Measurements from ENCODE around the gene TRMT112. TPM values are rescaled to one million over a fixed set of nuclear protein-coding genes. Genes with fewer than 3 reads are reported as not detected.
"Not testable (repeated sequence)": the region's sequence is repeated elsewhere in the genome, so short reads cannot be mapped to it uniquely, and the experiment has no call there.

The TRMT112 gene
- total and polyA plus RNA-seq, 5 donors from 2014 or later, result 95.6 to 512 (median 478) TPM

DNA sequence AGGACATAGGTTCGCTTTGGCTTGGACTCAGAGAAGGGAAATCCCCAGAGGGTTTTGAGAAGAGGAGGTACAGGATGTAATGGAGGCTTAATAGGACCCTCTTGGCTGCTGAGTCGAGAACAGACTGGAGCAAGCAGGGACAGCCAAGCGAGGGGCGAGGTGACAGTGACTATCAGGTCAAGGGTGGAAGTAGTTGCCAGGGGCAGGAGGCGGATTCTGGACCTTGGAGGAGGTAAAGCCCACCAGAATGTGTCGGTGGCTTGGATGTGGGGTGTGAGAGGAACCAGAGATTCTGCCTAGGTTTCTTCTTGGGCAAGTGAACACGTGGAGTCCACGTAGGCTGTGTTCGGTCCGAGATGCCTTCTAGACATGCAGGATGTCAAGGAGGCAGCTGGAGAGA, 4.4 kb downstream of the TRMT112 start:
- Mint-ChIP-seq H3K27me3 (no peaks in the 10 kb centered on the region), H3K4me3 (peak overlapping the region in 1 of 4 donors; percentile 92), H3K9me3 (peaks cover 0 to 2% (median 0%) of the 10 kb centered on the region in 7 donors), H3K36me3 (peaks cover 14% of the 10 kb centered on the region), H3K4me1 (peaks cover 0 to 42% (median 19%) of the 10 kb centered on the region in 4 donors), H3K27ac (peak overlapping the region in 2 of 3 donors; percentile 62 to 73)
- Histone ChIP-seq H3K27ac (ENCODE audit: insufficient read depth, low read length, poor library complexity, severe bottlenecking) (no peak overlapping the region), H3K9me3 (ENCODE audit: control insufficient read depth in 2 of 2, low read length in 2 of 2) (no peaks in the 10 kb centered on the region), H3K4me1 (ENCODE audit: control insufficient read depth, insufficient read depth, low read length, poor library complexity, severe bottlenecking) (peaks cover 15% of the 10 kb centered on the region), H3K4me3 (ENCODE audit: low read depth, low read length) (no peak overlapping the region), H3K36me3 (ENCODE audit: control insufficient read depth, insufficient read depth, low read length) (peaks cover 4% of the 10 kb centered on the region), H3K27me3 (ENCODE audit: control insufficient read depth, insufficient read depth, low read length) (no peaks in the 10 kb centered on the region)
- DNase-seq (no peak), ATAC-seq (ENCODE audit: low read depth in 2 of 2) (no peak)

- H3K36me3 ChIP-seq (ENCODE audit: control insufficient read depth, insufficient read depth, low read length); H3K27ac ChIP-seq (ENCODE audit: insufficient read depth, low read length, poor library complexity, severe bottlenecking); H3K36me3 Mint-ChIP-seq; H3K9me3 ChIP-seq (ENCODE audit: control insufficient read depth in 2 of 2, low read length in 2 of 2); H3K9me3 Mint-ChIP-seq; H3K4me3 ChIP-seq (ENCODE audit: low read depth, low read length); H3K27me3 ChIP-seq (ENCODE audit: control insufficient read depth, insufficient read depth, low read length); DNase-seq; H3K27me3 Mint-ChIP-seq; ATAC-seq (ENCODE audit: low read depth in 2 of 2): not testable (repeated sequence)
- H3K27ac Mint-ChIP-seq, result peak overlapping the region in 1 of 3 donors; percentile 71
- peak overlapping the region; percentile 46 to 75 (median 68) for H3K4me3 Mint-ChIP-seq
- H3K4me1 Mint-ChIP-seq, result peaks cover 10 to 43% (median 16%) of the 10 kb centered on the region in 4 donors
- peaks cover 26% of the 10 kb centered on the region for H3K4me1 ChIP-seq (ENCODE audit: control insufficient read depth, insufficient read depth, low read length, poor library complexity, severe bottlenecking)
Measured at GRCh38 chr11:64307795-64308194, 9.6 kb downstream of the TRMT112 start.

- Histone ChIP-seq H3K27me3 (ENCODE audit: control insufficient read depth, insufficient read depth, low read length) (no peaks in the 10 kb centered on the region), H3K4me3 (ENCODE audit: low read depth, low read length) (peak overlapping the region; percentile 77), H3K4me1 (ENCODE audit: control insufficient read depth, insufficient read depth, low read length, poor library complexity, severe bottlenecking) (peaks cover 26% of the 10 kb centered on the region), H3K27ac (ENCODE audit: insufficient read depth, low read length, poor library complexity, severe bottlenecking) (peak overlapping the region; percentile 79), H3K36me3 (ENCODE audit: control insufficient read depth, insufficient read depth, low read length) (no peaks in the 10 kb centered on the region), H3K9me3 (ENCODE audit: control insufficient read depth in 2 of 2, low read length in 2 of 2) (no peaks in the 10 kb centered on the region)
- ATAC-seq (ENCODE audit: low read depth in 2 of 2) (no peak), DNase-seq (no peak)
- H3K9me3 Mint-ChIP-seq, result no peaks in the 10 kb centered on the region
- H3K4me1 Mint-ChIP-seq, result peaks cover 8 to 36% (median 14%) of the 10 kb centered on the region in 4 donors
- peaks cover 9% of the 10 kb centered on the region for H3K27me3 Mint-ChIP-seq
- no peaks in the 10 kb centered on the region for H3K36me3 Mint-ChIP-seq
- peak overlapping the region; percentile 70 to 97 (median 96) for H3K4me3 Mint-ChIP-seq
- H3K27ac Mint-ChIP-seq, result peak overlapping the region; percentile 8 to 96 (median 95)
Measured at GRCh38 chr11:64306876-64307622, 10.3 kb downstream of the TRMT112 start.

DNA sequence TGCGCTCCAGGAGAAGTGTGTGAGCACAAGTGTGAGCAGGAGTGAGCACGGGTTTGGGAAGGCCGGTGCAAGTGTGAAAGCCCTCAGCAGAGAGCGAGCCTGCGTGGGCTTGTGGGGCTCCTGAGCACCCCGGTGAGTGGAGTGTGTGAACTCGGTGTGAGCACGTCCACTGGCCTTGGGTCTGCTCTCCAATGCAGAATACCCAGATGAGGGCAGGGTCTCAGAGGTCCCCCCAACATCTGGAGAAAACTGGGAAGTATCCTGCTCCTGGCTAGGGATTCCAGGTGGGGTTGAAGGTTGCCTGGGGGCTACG, 10.8 kb downstream of the TRMT112 start:
- no peaks in the 10 kb centered on the region for H3K36me3 Mint-ChIP-seq

GRCh38 chr11:64305691-64306562, 11.4 kb downstream of the TRMT112 start:
- H3K4me1 ChIP-seq (ENCODE audit: control insufficient read depth, insufficient read depth, low read length, poor library complexity, severe bottlenecking), result peaks cover 30% of the 10 kb centered on the region
- DNase-seq (peak; percentile 62 to 80 (median 72)), ATAC-seq (ENCODE audit: low read depth in 2 of 2) (peak; percentile 6)
- H3K4me3 ChIP-seq (ENCODE audit: low read depth, low read length), result peak overlapping the region; percentile 77
- H3K27ac ChIP-seq (ENCODE audit: insufficient read depth, low read length, poor library complexity, severe bottlenecking), result peak overlapping the region; percentile 79
- H3K36me3 ChIP-seq (ENCODE audit: control insufficient read depth, insufficient read depth, low read length), result no peaks in the 10 kb centered on the region
- peaks cover 7 to 39% (median 16%) of the 10 kb centered on the region in 4 donors for H3K4me1 Mint-ChIP-seq
- peaks cover 13% of the 10 kb centered on the region for H3K27me3 Mint-ChIP-seq
- no peaks in the 10 kb centered on the region for H3K36me3 Mint-ChIP-seq
- H3K27me3 ChIP-seq (ENCODE audit: control insufficient read depth, insufficient read depth, low read length), result no peaks in the 10 kb centered on the region
- no peaks in the 10 kb centered on the region for H3K9me3 Mint-ChIP-seq
- H3K9me3 ChIP-seq (ENCODE audit: control insufficient read depth in 2 of 2, low read length in 2 of 2), result no peaks in the 10 kb centered on the region
- H3K27ac Mint-ChIP-seq, result peak overlapping the region; percentile 88 to 96 (median 95)
- peak overlapping the region; percentile 95 to 99 (median 97) for H3K4me3 Mint-ChIP-seq

More for the DNA sequence above, 10.8 kb downstream of the TRMT112 start:
- H3K4me3 Mint-ChIP-seq, result peak overlapping the region; percentile 95 to 99 (median 97)
- Histone ChIP-seq H3K27me3 (ENCODE audit: control insufficient read depth, insufficient read depth, low read length) (no peaks in the 10 kb centered on the region), H3K4me1 (ENCODE audit: control insufficient read depth, insufficient read depth, low read length, poor library complexity, severe bottlenecking) (peaks cover 26% of the 10 kb centered on the region), H3K4me3 (ENCODE audit: low read depth, low read length) (peak overlapping the region; percentile 77), H3K9me3 (ENCODE audit: control insufficient read depth in 2 of 2, low read length in 2 of 2) (no peaks in the 10 kb centered on the region), H3K27ac (ENCODE audit: insufficient read depth, low read length, poor library complexity, severe bottlenecking) (peak overlapping the region; percentile 79), H3K36me3 (ENCODE audit: control insufficient read depth, insufficient read depth, low read length) (no peaks in the 10 kb centered on the region)
- H3K27ac Mint-ChIP-seq, result peak overlapping the region in 2 of 3 donors; percentile 95 to 96
- H3K27me3 Mint-ChIP-seq, result peaks cover 9% of the 10 kb centered on the region
- H3K4me1 Mint-ChIP-seq, result peaks cover 8 to 40% (median 14%) of the 10 kb centered on the region in 4 donors
- DNase-seq, result no peak
- no peak for ATAC-seq (ENCODE audit: low read depth in 2 of 2)
- H3K9me3 Mint-ChIP-seq, result no peaks in the 10 kb centered on the region

DNA sequence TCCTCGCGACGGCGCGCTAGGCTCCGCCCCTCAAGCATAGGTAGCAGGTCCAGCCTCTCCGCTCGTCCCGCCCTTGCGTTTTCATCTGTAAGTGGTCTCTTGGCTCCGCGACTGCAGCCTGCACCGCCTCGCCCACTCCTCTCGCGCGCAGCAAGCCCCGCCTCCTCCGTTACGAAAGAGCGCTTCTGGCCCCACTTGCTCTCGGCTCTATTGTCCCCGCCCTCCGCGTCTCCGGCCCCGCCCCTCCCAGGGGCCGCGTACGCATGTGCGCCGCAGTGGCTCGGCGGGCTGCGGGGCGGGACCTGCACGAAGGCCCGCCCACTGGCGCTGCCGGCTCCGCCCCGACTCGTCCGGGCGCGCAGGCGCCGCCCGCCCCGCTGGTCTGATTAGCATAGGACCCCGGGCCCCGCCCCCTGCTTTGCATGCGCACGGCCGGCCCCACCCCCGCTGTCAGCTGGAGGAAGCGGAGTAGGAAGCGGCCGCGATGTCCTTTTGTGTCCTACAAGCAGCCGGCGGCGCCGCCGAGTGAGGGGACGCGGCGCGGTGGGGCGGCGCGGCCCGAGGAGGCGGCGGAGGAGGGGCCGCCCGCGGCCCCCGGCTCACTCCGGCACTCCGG, 12.2 kb downstream of the TRMT112 start, which contains the start of gene ESRRA:
TSS of gene ESRRA (plus strand) at position 450 of the 616 bp plus-strand sequence. CDS start 1,656 bp downstream, outside the sequence.
- H3K36me3 ChIP-seq (ENCODE audit: control insufficient read depth, insufficient read depth, low read length), result no peaks in the 10 kb centered on the region
- peak within 1 kb of the TSS; percentile 94 for H3K27ac ChIP-seq (ENCODE audit: insufficient read depth, low read length, poor library complexity, severe bottlenecking)
- H3K9me3 ChIP-seq (ENCODE audit: control insufficient read depth in 2 of 2, low read length in 2 of 2), result no peaks in the 10 kb centered on the region
- Mint-ChIP-seq H3K9me3 (no peaks in the 10 kb centered on the region), H3K36me3 (no peaks in the 10 kb centered on the region), H3K4me1 (peaks cover 6 to 44% (median 18%) of the 10 kb centered on the region in 4 donors), H3K4me3 (peak within 1 kb of the TSS; percentile 95 to 99 (median 97)), H3K27me3 (peaks cover 20% of the 10 kb centered on the region), H3K27ac (peak within 1 kb of the TSS; percentile 96 to 98 (median 96))
- ATAC-seq (ENCODE audit: low read depth in 2 of 2), result peak; percentile 75 to 78
- H3K4me1 ChIP-seq (ENCODE audit: control insufficient read depth, insufficient read depth, low read length, poor library complexity, severe bottlenecking), result peaks cover 37% of the 10 kb centered on the region
- peaks cover 3% of the 10 kb centered on the region for H3K27me3 ChIP-seq (ENCODE audit: control insufficient read depth, insufficient read depth, low read length)
- peak within 1 kb of the TSS; percentile 77 for H3K4me3 ChIP-seq (ENCODE audit: low read depth, low read length)
- peak; percentile 98 to 99 (median 99) for DNase-seq
